Ascending aorta (tissue), 2 donors: ENCODE data around the gene UST. TPM values are rescaled to one million over a fixed set of nuclear protein-coding genes. Genes with fewer than 3 reads are reported as not detected.

Experiments
- DNase-seq, 2 donors: peaks; one replicate each; pipeline ENCODE4 v3.0.0-alpha.2; 2019; ENCODE audit warnings: low spot score in 2 of 2
- H3K27ac ChIP-seq, 2 donors: fragments of 200-600 bp; sonication (generic); one replicate each; pipeline ENCODE4 v1.5.1; 2016 to 2017; ENCODE audit warnings: mild to moderate bottlenecking in 1 of 2
- H3K27me3 ChIP-seq: fragments of 200-600 bp; sonication (generic); one replicate; pipeline ENCODE4 v1.5.1; 2017
- H3K36me3 ChIP-seq, 2 donors: fragments of 200-600 bp; sonication (generic); one replicate each; pipeline ENCODE4 v1.5.1; 2016
- H3K4me1 ChIP-seq, 2 donors: fragments of 200-600 bp; sonication (generic); one replicate each; pipeline ENCODE4 v1.5.1; 2016 to 2017; ENCODE audit warnings: mild to moderate bottlenecking in 1 of 2
- H3K4me3 ChIP-seq, 2 donors: fragments of 200-600 bp; sonication (generic); one replicate each; pipeline ENCODE4 v1.5.1; 2016 to 2017; ENCODE audit warnings: mild to moderate bottlenecking in 1 of 2
- H3K9me3 ChIP-seq, 2 donors: fragments of 200-600 bp; sonication (generic); one replicate each; pipeline ENCODE4 v1.5.1; 2016
- CTCF ChIP-seq, 3 experiments: fragments of 200-600 bp in 2 of 3; fragments of 450-650 bp in 1 of 3; sonication (generic) in 2 of 3; IDR thresholded peaks; one replicate each; pipeline ENCODE4 v1.5.1; 2016 to 2019; ENCODE audit warnings: antibody characterized with exemption in 3 of 3, mild to moderate bottlenecking in 1 of 3, moderate library complexity in 1 of 3
- intact Hi-C: fragments of 100-400 bp; cut with DNase I; formaldehyde crosslinking; loops from one replicate; pipeline ENCODE4 v1.15.1; 2023
- total RNA-seq: library from RNA; depleted of rRNA; stranded (reverse); fragments of >200 nt; gene quantifications from one replicate; pipeline ENCODE4 v1.1.0, GENCODE V29; 2016

Gene UST
- total RNA-seq, 1 donor from 2014 or later, result 27.0 TPM

GRCh38 chr6:148835920-148836441 lies 89.2 kb downstream of the UST start:
- no peak for DNase-seq
- H3K4me3 ChIP-seq, result peak overlapping the region in 1 of 2 donors; percentile 27
- H3K27me3 ChIP-seq, result no peaks in the 10 kb centered on the region
- intact Hi-C loops, result no loop called here
- H3K36me3 ChIP-seq, result no peaks in the 10 kb centered on the region
- H3K27ac ChIP-seq, result no peak overlapping the region
- H3K9me3 ChIP-seq, result no peaks in the 10 kb centered on the region
- H3K4me1 ChIP-seq, result peaks cover 0 to 5% of the 10 kb centered on the region in 2 donors
- TF ChIP-seq CTCF (IDR thresholded peaks at IDR 0.05), result no peak

GRCh38 chr6:148836751-148837150 lies 89.9 kb downstream of the UST start:
- H3K4me1 ChIP-seq, result no peaks in the 10 kb centered on the region
- DNase-seq, result no peak
- intact Hi-C loops, result no loop called here
- no peaks in the 10 kb centered on the region for H3K9me3 ChIP-seq
- no peak for TF ChIP-seq CTCF (IDR thresholded peaks at IDR 0.05)
- H3K27me3 ChIP-seq, result no peaks in the 10 kb centered on the region
- H3K4me3 ChIP-seq, result no peak overlapping the region
- no peak overlapping the region for H3K27ac ChIP-seq
- H3K36me3 ChIP-seq, result no peaks in the 10 kb centered on the region

GRCh38 chr6:148837941-148838340 lies 91.1 kb downstream of the UST start:
- Histone ChIP-seq H3K36me3 (no peaks in the 10 kb centered on the region), H3K27me3 (no peaks in the 10 kb centered on the region), H3K4me3 (no peak overlapping the region), H3K9me3 (no peaks in the 10 kb centered on the region), H3K27ac (no peak overlapping the region), H3K4me1 (no peaks in the 10 kb centered on the region)
- intact Hi-C loops, result no loop called here
- no peak for TF ChIP-seq CTCF (IDR thresholded peaks at IDR 0.05)
- no peak for DNase-seq

- Histone ChIP-seq H3K4me3 (no peak overlapping the region), H3K27me3 (no peaks in the 10 kb centered on the region), H3K9me3 (no peaks in the 10 kb centered on the region), H3K36me3 (no peaks in the 10 kb centered on the region), H3K27ac (no peak overlapping the region), H3K4me1 (no peaks in the 10 kb centered on the region)
- intact Hi-C loops, result no loop called here
- no peak for TF ChIP-seq CTCF (IDR thresholded peaks at IDR 0.05)
- DNase-seq, result no peak
These were observed 92.2 kb downstream of the UST start for GRCh38 chr6:148839044-148839443.

- no peak overlapping the region for H3K27ac ChIP-seq
- no peaks in the 10 kb centered on the region for H3K4me1 ChIP-seq
- no peaks in the 10 kb centered on the region for H3K27me3 ChIP-seq
- intact Hi-C loops, result no loop called here
- TF ChIP-seq CTCF (IDR thresholded peaks at IDR 0.05), result no peak
- H3K9me3 ChIP-seq, result no peaks in the 10 kb centered on the region
- H3K36me3 ChIP-seq, result no peaks in the 10 kb centered on the region
- no peak for DNase-seq
- H3K4me3 ChIP-seq, result no peak overlapping the region
These were observed 93.4 kb downstream of the UST start for GRCh38 chr6:148840256-148840655.
